GM12801 (cell line): ENCODE measurements around the gene UTP11.

Source experiments
- TF ChIP-seq, protein P1 (sequence below): IDR thresholded peaks from one replicate; pipeline ENCODE4 v1.5.1; 2011; ENCODE audit warnings: control low read depth; ENCODE audit not compliant: insufficient read length; ENCODE audit errors: extremely low read depth

Gene UTP11

DNA sequence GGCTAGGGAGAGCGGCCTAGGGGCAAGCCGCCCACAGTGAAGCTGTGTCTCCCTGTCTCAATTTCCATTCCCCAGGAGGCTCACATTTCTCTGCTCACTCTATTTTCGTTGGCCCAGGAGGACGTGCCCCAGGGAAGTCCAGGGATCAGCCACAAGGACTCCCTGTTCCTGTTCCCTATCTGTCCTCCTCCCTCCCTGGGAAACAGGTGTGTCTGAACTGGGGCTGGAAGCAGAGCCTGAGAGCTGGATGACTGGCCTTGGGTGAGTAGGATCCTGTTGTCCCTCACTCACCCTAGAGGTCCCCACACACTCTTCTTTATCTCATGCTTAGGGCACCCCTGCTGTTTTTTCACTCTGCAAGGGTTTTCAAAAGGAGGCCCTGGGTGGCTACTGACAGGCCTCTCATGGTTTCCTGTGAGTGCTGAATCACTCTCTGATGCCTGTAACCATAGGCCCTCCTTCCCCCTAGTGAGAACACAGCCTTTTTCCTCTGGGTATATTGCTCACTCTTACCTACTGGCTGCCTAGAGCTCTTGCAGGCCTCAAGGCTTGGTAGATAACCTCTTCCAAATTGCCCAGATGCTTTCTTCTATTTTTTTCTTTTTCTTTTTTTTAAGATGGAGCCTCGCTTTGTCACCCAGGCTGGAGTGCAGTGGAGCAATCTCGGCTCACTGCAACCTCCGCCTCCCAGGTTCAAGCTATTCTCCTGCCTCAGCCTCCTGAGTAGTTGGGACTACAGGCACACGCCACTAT, 3.3 kb upstream of the UTP11 start:
- TF ChIP-seq, protein P1, sequence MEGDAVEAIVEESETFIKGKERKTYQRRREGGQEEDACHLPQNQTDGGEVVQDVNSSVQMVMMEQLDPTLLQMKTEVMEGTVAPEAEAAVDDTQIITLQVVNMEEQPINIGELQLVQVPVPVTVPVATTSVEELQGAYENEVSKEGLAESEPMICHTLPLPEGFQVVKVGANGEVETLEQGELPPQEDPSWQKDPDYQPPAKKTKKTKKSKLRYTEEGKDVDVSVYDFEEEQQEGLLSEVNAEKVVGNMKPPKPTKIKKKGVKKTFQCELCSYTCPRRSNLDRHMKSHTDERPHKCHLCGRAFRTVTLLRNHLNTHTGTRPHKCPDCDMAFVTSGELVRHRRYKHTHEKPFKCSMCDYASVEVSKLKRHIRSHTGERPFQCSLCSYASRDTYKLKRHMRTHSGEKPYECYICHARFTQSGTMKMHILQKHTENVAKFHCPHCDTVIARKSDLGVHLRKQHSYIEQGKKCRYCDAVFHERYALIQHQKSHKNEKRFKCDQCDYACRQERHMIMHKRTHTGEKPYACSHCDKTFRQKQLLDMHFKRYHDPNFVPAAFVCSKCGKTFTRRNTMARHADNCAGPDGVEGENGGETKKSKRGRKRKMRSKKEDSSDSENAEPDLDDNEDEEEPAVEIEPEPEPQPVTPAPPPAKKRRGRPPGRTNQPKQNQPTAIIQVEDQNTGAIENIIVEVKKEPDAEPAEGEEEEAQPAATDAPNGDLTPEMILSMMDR = no peak

DNA sequence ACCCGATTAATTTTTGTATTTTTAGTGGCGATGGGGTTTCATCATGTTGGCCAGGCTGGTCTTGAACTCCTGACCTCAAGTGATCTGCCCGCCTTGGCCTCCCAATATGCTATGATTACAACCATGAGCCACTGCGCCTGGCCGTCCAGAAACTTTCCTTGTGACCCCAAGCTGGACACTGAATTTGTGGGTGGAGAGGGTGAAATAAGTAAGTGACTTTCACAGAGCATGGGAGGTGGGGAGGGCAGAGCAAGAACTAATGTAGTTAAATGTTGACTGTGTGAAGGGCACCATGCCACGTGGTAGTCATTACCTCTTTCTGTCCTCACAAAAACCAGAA, 2.7 kb upstream of the UTP11 start:
- TF ChIP-seq, protein P1 = no peak

DNA sequence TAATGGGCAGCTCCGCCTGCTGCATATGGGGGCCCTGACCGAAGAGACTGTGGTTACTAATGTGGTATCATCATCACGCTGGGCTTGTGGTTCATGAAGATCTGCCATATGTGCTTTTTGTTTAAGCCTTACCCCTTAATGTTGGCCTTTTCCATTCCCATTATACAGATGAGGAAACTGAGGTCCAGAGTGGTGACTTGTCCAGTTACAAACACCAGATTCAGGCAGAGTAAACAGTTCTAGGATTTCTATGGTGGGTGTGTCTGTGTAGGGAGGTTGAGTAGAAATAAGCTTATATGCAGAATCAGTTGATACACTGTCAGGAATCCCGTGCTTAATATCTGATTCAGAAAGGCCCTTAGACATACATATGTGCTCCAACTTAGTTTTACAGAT, 691 bp downstream of the UTP11 start:
- TF ChIP-seq, protein P1 = no peak

DNA sequence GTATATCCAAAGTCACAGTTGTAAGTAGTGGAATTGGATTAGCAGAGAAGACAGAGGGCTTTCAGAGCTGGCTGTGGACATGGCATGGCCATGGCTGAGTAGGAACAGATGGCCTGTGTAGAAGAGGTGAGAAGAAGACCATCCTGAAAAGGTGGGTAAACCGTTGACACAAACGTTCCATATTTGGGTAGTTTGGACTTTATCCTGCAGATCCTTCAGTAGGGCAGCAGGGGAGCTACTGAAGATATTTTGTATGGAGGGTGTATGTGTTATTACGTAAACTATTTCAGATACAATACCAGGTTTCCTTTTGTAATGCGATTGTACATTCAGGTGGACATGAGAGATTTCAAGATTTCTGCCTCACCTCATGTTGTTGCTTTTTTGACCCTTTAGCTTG, 1.6 kb downstream of the UTP11 start:
- TF ChIP-seq, protein P1 = no peak

DNA sequence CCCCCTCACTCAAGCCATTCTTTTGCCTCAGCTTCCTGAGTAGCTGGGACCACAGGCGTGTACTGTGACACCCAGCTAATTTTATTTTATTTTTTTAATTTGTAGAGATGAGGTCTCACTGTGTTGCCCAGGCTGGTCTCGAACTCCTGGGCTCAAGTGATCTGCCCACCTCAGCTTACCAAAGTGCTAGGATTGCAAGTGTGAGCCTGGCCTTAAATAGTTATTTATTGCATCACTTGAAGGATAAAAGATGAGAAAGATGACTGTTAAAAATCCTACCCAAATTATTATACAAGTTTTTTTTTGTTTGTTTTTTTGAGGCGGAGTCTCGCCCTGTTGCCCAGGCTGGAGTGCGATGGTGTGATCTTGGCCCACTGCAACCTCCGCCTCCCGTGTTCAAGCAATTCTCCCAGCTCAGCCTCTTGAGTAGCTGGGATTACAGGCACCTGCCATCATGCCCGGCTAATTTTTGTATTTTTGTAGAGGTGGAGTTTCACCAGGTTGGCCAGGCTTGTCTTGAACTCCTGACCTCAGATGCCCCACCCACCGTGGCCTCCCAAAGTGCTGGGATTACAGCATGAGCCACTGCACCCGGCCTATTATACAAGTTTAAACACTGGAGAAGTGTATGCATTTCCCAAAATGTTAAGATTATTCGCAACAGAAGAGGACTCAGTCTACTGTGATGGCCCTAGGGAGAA, 2.3 kb downstream of the UTP11 start:
- TF ChIP-seq, protein P1 = no peak

DNA sequence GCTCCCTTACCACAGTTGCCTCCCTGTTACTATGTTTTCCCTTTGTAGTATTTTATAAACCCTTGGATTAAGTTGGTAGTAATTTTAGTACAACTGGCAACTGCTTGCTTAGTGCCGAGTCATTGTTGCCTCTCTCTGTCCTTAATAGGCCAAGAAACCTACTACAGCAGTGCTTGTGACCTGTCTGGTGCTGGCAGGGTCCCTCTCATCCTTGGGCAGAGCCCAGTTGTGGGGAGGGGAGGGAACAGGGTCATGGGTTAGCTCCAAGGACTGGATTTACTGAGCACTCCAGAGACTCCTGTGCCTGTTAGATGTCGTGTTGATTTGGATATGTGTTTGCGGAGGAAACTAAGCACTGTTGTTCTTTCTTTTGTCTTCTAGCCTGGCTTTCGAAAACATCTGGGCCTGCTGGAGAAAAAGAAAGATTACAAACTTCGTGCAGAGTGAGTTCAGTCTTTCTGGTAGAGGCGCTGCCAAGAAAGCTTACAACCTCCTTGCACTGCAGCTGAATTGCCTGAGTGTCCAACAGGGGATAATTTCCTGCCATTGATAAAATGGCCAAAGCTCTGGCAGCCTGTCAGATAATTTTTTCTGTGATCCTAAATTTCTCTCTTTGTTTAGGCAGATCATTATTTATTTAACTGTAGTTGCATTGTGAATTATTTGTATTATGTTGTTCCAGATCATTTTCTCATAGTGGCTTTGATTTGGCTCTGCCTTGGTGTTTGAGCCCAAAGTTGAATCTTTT, 3.6 kb downstream of the UTP11 start:
- TF ChIP-seq, protein P1 = no peak

DNA sequence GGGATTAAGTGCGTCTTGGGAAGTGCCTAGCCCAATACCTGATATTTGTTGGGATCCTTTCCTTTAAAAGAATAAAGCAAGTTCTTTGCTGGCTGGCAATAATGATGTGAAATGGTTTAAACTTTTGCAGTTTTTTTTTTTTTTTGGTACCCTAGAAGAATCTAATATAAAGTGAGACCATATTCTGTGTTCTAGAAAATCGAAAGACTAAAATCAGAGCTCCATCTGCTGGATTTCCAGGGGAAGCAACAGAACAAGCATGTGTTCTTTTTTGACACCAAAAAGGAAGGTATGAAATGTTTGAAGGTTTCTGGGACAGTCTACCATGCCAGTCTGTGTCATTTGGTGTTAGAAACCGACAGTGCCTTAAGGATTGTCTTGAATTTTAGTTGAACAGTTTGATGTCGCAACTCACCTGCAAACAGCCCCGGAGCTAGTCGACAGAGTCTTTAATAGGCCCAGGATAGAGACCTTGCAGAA, 6.4 kb downstream of the UTP11 start:
- TF ChIP-seq, protein P1 = no peak
